ENCODE results near the gene RAD51B.

The RAD51B gene

GRCh38 chr14:68638141-68638999, 818.8 kb downstream of the RAD51B start:
- no peak for DNase-seq (ENCODE audit: low read depth)

DNA sequence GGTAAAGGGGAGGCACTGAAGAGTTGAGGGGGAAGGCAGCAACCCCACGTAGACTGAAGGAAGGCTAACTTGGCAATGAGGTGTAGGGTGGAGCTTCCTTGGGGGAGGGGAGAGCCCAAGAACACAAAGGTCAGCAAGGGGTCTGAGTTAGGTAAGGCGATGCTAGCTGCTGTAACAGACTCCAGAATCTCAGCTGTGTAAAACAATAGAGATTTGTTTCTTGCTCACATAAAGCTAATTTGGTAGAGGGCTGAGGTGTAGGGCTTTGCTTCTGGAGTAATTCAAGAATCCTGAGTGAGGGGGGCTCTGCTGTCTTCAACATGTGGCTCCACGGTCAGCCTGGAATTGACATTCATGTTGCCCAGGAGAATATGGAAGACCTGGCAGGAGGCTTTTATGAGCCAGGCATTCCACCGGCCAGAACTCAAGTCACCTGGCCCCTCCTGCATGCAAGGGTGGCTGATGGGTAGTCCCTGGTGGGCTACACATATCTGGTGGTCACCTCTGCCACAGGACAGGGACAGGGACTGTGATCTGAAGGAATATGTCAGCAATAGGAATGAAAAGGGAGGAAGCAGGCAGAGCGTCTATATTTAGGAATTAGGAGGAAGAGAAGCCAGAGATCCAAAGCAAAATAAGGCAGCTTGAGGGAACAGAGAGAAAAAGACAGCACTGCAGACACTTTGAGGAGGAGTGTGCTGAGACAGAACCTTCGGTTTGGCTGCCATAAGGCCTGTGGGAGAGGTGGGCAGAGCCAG, 819.6 kb downstream of the RAD51B start:
- DNase-seq (ENCODE audit: low read depth), result no peak

- DNase-seq (ENCODE audit: low read depth), result no peak
These were observed 820.4 kb downstream of the RAD51B start for GRCh38 chr14:68639758-68640574.

GRCh38 chr14:68643673-68644072, 824.1 kb downstream of the RAD51B start:
- no peak for DNase-seq (ENCODE audit: low read depth)

DNA sequence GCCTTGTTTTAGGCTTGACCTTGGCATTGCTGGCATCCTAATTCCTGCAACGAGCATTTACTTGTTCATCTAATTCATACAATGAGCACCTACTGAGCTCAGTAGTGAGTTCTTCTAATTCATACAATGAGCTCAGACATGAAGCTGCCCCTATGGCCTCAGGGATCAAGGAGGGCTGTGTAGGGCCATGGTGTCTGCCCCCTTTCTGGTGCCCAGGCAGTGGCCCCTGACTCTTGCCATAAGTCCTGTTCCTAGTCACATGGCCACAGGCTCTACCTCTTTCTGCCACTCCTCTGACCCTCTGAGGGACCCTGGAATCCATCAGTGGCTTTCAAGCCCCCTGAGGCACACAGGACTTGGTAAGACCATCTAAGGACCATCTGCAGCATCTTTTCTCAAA, 824.5 kb downstream of the RAD51B start:
- no peak for DNase-seq (ENCODE audit: low read depth)

DNA sequence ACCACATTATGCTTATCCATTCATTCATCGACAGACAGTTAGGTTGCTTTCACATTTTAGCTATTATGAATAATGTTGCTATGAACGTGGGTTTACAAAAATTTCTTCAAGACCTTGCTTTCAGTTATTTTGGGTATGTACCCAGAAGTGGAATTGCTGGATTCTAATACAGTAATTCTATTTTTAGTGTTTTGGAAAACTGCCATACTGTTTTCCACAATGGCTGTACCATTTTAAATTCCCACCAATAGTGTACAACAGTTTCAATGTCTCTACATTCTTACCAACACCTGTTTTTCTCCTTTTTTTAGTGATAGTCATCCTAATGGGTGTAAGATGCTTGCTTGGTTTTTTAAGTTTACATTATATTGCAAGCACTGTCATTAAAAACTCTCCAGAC, 825.8 kb downstream of the RAD51B start:
- no peak for DNase-seq (ENCODE audit: low read depth)

GRCh38 chr14:68649476-68650189, 830.1 kb downstream of the RAD51B start:
- DNase-seq (ENCODE audit: low read depth), result no peak

DNA sequence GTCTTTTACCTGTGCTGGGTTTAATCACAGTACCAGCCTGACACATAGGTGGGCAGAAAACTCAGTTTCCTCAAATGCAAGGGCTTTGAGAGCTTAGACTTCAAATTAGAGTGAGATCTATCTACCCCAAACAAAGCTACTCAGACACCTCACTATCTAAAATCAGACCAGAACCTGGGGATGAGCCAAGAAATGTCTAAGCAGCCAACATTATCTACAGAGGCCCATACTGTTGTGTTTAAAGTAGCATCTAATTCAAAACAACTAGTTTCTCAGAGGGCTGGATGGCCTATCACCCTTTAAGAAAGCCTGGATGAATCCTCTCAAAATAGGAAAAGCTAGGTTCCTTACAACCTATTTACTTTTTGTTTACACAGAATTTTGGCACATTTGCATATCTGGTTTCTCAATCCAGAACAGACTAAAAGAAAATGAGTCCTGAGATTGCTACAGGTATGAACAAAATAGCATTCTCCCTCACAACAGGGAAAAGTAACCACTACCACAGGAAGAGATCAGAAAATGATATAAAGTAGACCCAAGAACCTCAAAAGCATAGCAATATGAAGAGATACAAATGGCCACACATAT, 830.9 kb downstream of the RAD51B start:
- DNase-seq (ENCODE audit: low read depth), result no peak

DNA sequence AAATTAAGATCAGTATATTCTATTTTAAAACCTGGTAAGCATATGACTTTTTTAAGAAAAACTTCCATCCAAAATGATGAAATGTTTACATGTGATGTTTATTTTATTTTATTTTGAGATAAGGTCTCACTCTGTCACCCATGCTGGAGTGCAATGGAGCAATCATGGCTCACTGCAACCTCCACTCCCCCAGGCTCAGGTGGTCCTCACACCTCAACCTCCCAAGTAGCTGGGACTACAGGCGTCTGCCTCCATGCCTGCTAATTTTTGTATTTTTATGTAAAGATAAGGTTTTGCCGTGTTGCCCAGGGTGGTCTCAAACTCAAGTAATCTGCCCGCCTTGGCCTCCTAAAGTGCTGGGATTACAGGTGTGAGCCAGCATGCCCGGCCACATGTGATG, 831.5 kb downstream of the RAD51B start:
- DNase-seq (ENCODE audit: low read depth), result no peak

- DNase-seq (ENCODE audit: low read depth), result no peak
These were observed 832.3 kb downstream of the RAD51B start for GRCh38 chr14:68651652-68652432.

GRCh38 chr14:68652433-68652690, 832.8 kb downstream of the RAD51B start:
- no peak for DNase-seq (ENCODE audit: low read depth)

DNA sequence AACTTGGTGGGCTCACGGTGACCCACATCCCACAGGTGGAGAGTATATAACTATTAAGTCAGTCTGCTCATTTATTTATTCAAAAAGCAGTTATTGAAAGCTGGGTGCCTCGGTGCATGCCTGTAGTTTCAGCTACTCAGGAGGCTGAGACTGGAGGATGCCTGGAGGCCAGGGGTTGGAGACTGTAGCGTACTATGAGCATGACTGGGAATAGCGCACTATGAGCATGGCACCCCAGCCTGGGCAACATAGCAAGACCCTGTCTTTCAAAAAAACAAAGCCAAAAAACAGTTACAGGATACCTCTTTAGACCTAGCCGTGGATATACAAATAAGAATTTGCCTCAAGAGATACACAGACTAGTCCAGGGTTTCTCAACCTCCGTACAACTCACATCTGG, 833.5 kb downstream of the RAD51B start:
- DNase-seq (ENCODE audit: low read depth), result no peak

DNA sequence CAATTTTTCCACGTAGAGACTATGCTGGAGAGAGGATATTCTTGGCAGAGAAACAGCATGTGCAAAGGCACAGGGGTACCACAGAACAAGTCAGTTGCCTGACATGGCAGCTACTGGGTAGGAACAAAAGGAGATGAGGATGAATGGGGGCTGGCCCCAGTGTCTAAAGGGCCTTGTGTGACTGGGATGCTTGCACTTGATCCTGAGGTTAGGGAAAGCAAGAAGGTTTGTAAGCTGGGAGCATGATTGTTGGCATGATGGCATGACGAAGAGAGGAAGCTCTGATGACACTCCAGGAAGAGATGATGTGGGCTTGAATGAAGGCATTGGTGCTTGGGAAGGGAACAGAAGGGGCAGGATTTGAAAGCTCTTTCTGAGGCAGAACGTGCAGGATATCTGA, 834.2 kb downstream of the RAD51B start:
- DNase-seq (ENCODE audit: low read depth), result no peak

DNA sequence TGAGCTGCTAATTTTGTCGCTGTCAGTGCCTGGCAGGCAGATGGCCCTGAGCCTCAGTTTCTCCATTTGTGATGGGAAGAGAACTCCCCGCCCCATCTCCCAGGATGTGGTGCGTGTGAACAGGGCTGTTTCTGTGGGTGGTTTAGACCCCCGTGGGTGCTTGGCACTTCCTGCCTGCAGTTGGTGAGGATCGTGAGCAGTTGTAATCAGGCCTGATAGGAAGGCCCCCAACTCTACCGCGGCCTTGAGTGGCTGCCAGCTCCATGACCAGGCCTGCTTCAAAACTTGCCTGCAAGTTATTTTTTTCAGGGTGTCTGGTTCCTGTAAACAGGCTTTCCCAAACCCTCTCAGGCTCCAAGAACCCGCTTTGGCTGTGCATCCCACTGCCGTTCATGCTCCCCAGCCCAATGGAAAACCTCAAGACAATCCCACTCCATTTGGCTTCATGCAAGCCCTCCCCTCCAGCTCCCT, 834.9 kb downstream of the RAD51B start:
- no peak for DNase-seq (ENCODE audit: low read depth)

GRCh38 chr14:68655021-68655831, 835.6 kb downstream of the RAD51B start:
- DNase-seq (ENCODE audit: low read depth), result no peak

DNA sequence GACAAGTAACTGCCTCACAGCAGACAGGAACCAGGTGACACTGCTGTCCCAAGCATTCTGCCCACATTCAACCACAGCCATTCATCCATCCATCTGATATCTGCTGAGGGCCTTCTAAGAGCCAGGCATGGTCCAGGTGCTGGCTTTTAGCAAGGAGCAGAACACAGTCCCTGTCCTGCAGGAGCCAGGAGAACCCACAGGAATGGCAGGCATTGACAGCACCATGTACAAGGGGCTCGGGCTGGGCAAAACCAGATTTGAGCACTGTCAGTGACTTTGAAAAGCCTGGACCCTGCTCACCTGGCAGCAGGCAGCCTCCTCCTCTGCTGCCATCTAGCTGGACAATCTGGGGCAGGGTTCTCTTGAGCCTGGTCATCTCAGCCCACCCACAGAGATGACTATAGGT, 836.3 kb downstream of the RAD51B start:
- DNase-seq (ENCODE audit: low read depth), result no peak

GRCh38 chr14:68656452-68656851, 836.9 kb downstream of the RAD51B start:
- DNase-seq (ENCODE audit: low read depth), result no peak

- no peak for DNase-seq (ENCODE audit: low read depth)
These were observed 837.9 kb downstream of the RAD51B start for GRCh38 chr14:68657300-68658028.

DNA sequence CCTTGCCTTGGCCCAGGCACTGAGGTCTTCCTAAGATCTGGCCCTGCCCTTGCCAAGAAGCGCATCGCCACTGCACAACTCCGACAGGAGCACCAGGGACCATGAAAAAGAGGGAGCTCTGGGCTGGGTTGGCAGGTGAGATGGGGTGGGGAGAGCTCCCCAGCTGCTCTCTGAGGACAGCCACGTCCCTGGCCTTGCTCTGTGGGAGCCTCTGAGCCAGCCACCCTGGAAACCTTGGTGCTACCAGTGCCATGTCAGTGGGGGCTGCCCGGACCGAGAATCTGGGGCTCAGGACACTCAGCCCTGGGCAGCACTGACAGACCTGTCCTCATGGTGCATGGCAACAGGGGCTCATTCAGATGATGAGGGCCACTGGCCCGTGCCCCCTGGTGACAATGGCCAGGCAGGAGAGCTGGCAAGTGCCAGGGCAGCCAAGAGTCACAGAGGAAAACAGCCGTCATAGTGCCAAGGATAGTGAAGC, 838.5 kb downstream of the RAD51B start:
- no peak for DNase-seq (ENCODE audit: low read depth)
